ENCODE measurements around the gene VWA5B2.

GRCh38 chr3:184250167-184250828 is 20.9 kb downstream of the VWA5B2 start:
- TF ChIP-seq USF1 (CRISPR knock-in tag; IDR thresholded peaks at IDR 0.05) (no peak), GRHL2 (CRISPR knock-in tag; IDR thresholded peaks at IDR 0.05; ENCODE audit: insufficient replicate concordance, severe bottlenecking) (no peak), CTCF (IDR thresholded peaks at IDR 0.05) (peak; percentile 77), ZBTB21 (CRISPR knock-in tag; IDR thresholded peaks at IDR 0.05; ENCODE audit: borderline replicate concordance) (no peak), MAX (CRISPR knock-in tag; IDR thresholded peaks at IDR 0.05) (no peak), ETV6 (CRISPR knock-in tag; IDR thresholded peaks at IDR 0.05) (no peak), NR2C2 (CRISPR knock-in tag; IDR thresholded peaks at IDR 0.05) (no peak), MYBL2 (CRISPR knock-in tag; IDR thresholded peaks at IDR 0.05) (no peak), SP1 (CRISPR knock-in tag; conservative IDR thresholded peaks at IDR 0.05) (no peak), JUN (CRISPR knock-in tag; IDR thresholded peaks at IDR 0.05) (no peak), FOXP1 (CRISPR knock-in tag; IDR thresholded peaks at IDR 0.05; ENCODE audit: borderline replicate concordance) (no peak), ZNF416 (CRISPR knock-in tag; IDR thresholded peaks at IDR 0.05) (no peak), ZBTB43 (CRISPR knock-in tag; IDR thresholded peaks at IDR 0.05) (no peak)

All from WTC11 (cell line).